Right cardiac atrium (tissue), 5 donors: ENCODE results near the gene EPHB4. TPM values are rescaled to one million over a fixed set of nuclear protein-coding genes. Genes with fewer than 3 reads are reported as not detected.
"Not testable (repeated sequence)": the region's sequence is repeated elsewhere in the genome, so short reads cannot be mapped to it uniquely, and the experiment has no call there.

Experiments used
- ATAC-seq, 2 donors: fragments of 200-7000 bp; cut with Tn5 transposase; one replicate each; pipeline versions ENCODE4 v1.8.0 to v1.9.1; 2020; ENCODE audit warnings: moderate library complexity in 2 of 2, mild to moderate bottlenecking in 1 of 2
- DNase-seq, 3 donors: peaks; one replicate each; pipeline ENCODE4 v3.0.0-alpha.2; 2020
- H3K27ac ChIP-seq: one replicate; pipeline ENCODE4 v1.5.1; 2013; ENCODE audit warnings: mild to moderate bottlenecking, low read length, control low read depth, moderate library complexity
- H3K27me3 ChIP-seq: one replicate; pipeline ENCODE4 v1.6.1; 2013; ENCODE audit not compliant: control insufficient read depth, insufficient read depth
- H3K4me1 ChIP-seq: one replicate; pipeline ENCODE4 v1.6.1; 2013; ENCODE audit warnings: low read length; ENCODE audit not compliant: control insufficient read depth, insufficient read depth
- H3K4me3 ChIP-seq: one replicate; pipeline ENCODE4 v1.5.1; 2013; ENCODE audit warnings: low read length, control low read depth
- H3K9me3 ChIP-seq: one replicate; pipeline ENCODE4 v1.6.1; 2013; ENCODE audit warnings: low read length; ENCODE audit not compliant: control insufficient read depth
- WGBS: extraction: QIAGEN DNeasy Blood & Tissue Kit; methylation state at CpG from one replicate; pipeline ENCODE4 v1.1.7; 2013; 5-methylcytosine and 5-hydroxymethylcytosine counted together
- intact Hi-C, 4 donors: fragments of 100-400 bp; cut with DNase I; formaldehyde crosslinking; loops; one replicate each; pipeline versions ENCODE4 v1.11.0 to v1.14.0; 2022 to 2023
- polyA plus RNA-seq: library from polyadenylated mRNA; stranded (reverse); fragments of 200-250 nt; gene quantifications from one replicate; pipeline ENCODE4 v1.2.3, GENCODE V29; 2013
- total RNA-seq, 4 donors: library from RNA; stranded (reverse); fragmentation: NEBNext Ultra II Directional; extraction: Animal tissue kit (Norgen Biotek cat#: 25700); gene quantifications; one replicate each; pipeline ENCODE4 v1.2.1, GENCODE V29; 2021
- donor health status: healthy with polysubstance abuse.
- donor health status: DM: no; HTN: yes; CAD: no.
- donor health status: DM: no; HTN: no; CAD: no.
- donor health status: DM: no; HTN: yes; CAD: no; lungs with severe emphysema.
- donor health status: DM: yes; HTN: yes; CAD: no.

Gene EPHB4
- total and polyA plus RNA-seq, 5 donors, result 14.4 to 51.4 (median 29.6) TPM

DNA sequence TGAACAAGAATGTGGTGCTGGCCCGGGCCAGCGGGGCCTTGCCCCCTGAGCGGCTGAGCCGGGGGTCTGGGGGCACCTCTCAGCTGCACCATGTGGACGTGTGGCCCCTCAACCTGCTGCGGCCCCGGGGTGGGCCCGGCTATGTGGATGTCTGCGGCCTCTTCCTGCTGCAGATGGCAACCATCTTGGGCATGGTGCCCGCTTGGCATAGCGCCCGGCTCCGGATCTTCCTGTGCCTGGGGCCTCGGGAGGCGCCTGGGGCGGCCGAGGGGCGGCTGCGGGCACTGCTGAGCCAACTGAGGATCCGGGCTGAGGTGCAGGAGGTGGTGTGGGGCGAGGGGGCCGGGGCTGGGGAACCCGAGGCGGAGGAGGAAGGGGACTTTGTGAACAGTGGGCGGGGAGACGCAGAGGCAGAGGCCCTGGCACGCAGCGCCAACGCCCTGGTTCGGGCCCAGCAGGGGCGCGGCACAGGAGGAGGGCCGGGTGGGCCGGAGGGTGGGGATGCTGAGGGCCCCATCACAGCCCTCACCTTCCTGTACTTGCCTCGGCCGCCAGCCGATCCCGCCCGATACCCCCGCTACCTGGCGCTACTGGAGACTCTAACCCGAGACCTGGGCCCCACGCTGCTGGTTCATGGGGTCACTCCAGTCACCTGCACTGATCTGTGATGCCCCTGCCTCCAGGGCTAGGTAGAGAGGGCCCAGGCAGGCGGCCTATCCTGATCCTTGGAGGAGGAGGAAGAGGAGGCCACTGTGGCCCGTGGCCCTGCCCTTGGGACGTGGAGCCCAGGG is 38.8 kb upstream of the EPHB4 start:
- H3K4me3 ChIP-seq, result peak overlapping the region; percentile 4
- H3K9me3 ChIP-seq, result no peaks in the 10 kb centered on the region
- peak overlapping the region; percentile 55 for H3K27ac ChIP-seq
- intact Hi-C loops, result no loop called here
- H3K27me3 ChIP-seq, result no peaks in the 10 kb centered on the region
- ATAC-seq (peak; percentile 35 to 50), DNase-seq (peak; percentile 77 to 95 (median 94))
- H3K4me1 ChIP-seq, result no peaks in the 10 kb centered on the region
- 53% methylated on average over 46 of the region's 46 CpGs for WGBS

DNA sequence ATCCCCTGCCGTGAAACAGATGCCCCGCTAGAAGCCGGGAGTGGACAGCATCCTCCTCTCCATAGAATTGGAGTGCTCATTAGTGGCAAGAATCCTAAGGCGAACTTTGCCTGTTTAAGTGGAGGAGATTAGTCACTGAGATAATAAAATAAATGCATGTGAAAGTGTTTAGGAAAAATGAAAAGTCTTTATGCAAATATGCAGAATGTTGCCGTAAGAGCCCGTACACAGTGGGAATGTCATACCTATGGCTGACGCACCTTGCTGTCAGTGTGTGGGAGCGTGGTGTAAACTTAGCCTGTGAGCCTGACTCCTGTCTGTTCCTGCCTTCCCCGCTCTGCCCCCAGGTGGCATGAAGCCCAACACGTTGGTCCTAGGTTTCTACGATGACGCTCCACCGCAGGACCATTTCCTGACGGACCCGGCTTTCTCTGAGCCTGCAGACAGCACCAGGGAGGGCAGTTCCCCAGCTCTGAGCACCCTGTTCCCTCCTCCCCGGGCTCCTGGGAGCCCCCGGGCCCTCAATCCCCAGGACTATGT is 38.1 kb upstream of the EPHB4 start:
- Histone ChIP-seq H3K4me3 (no peak overlapping the region), H3K27ac (no peak overlapping the region), H3K9me3 (no peaks in the 10 kb centered on the region), H3K4me1 (no peaks in the 10 kb centered on the region), H3K27me3 (no peaks in the 10 kb centered on the region)
- WGBS, result 76% methylated on average over 17 of the region's 17 CpGs
- intact Hi-C loops, result no loop called here
- DNase-seq, result no peak
- ATAC-seq, result no peak

DNA sequence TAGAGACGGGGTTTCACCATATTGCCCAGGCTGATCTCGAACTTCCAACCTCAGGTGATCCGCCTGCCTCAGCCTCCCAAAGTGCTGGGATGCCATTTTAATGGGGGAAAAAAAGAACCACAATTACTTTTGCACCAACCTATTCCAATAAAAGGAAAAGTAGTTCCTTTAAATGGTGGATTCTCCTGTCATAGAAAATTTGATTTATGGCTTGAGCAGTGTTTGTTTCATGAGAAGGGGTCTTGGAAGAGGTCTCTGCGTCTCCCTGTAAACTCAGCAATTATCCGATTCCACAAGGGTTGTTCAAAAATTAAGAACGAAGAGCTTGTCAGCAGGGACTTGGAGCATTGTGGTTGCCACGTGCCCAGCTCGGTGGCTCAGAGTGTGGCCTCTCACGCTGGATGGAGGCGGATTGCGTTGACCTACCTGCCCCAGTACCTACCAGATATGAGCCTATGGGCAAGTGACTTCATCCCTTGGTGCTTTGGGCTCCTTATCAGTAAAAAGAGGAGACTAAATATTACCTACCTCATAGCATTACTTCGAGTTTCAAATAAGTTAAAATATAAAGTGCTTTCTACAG is 37.0 kb upstream of the EPHB4 start:
- no peak for ATAC-seq
- intact Hi-C loops, result no loop called here
- H3K27ac ChIP-seq, result no peak overlapping the region
- 92% methylated on average over 12 of the region's 12 CpGs for WGBS
- H3K4me3 ChIP-seq, result no peak overlapping the region
- no peaks in the 10 kb centered on the region for H3K9me3 ChIP-seq
- DNase-seq, result peak in 1 of 3 donors; percentile 49
- no peaks in the 10 kb centered on the region for H3K4me1 ChIP-seq
- H3K27me3 ChIP-seq, result no peaks in the 10 kb centered on the region

DNA sequence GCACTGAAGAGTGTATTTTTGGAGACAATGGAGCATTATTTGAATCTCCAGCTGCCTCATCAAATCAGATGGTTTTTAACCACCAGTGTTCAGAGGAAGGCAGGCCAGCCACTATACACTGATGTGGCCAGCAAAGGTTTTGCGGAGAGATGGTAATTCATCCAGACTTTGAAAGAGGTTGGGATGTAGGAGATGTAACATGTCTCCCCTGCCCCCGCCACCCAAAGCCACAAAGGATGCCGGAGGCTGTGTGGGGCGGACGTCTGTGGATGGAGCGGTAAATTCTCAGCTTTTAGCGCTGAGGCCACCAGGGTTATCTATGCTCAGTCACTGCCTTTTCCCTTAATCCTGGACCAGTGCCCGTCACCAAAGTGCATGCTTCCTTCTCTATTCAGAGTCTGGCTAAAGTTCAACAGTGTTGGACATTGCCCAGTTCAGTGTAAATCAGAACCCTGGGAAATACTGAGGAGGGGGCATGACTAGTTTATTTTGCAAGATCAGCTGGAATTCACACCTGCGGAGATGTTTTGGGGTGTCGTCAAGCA is 36.2 kb upstream of the EPHB4 start:
- Histone ChIP-seq H3K27ac (no peak overlapping the region), H3K27me3 (no peaks in the 10 kb centered on the region), H3K9me3 (no peaks in the 10 kb centered on the region), H3K4me3 (no peak overlapping the region), H3K4me1 (no peaks in the 10 kb centered on the region)
- ATAC-seq (peak in 1 of 2 donors; percentile 42), DNase-seq (peak in 2 of 3 donors; percentile 62 to 68)
- intact Hi-C loops, result no loop called here
- 23% methylated on average over 10 of the region's 10 CpGs for WGBS

DNA sequence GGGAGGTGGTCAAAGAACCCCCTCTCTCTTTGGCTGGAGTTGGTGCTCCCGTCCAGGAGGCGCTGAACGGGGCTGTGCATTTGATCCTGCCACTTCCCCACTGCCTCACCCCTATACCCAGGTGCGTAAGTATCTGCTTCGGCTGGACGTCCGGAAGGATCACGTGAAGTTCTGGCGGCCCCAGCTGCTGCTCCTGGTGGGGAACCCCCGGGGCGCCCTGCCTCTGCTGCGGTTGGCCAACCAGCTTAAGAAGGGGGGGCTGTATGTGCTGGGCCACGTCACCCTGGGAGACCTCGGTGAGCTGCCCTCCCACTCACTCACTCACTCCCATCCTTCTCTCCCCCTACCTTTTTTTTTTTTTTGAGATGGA is 34.3 kb upstream of the EPHB4 start:
- no peak for ATAC-seq
- Histone ChIP-seq H3K9me3 (no peaks in the 10 kb centered on the region), H3K4me1 (no peaks in the 10 kb centered on the region), H3K27ac (no peak overlapping the region), H3K4me3 (no peak overlapping the region), H3K27me3 (no peaks in the 10 kb centered on the region)
- DNase-seq, result no peak
- intact Hi-C loops, result no loop called here
- WGBS, result 94% methylated on average over 14 of the region's 14 CpGs

DNA sequence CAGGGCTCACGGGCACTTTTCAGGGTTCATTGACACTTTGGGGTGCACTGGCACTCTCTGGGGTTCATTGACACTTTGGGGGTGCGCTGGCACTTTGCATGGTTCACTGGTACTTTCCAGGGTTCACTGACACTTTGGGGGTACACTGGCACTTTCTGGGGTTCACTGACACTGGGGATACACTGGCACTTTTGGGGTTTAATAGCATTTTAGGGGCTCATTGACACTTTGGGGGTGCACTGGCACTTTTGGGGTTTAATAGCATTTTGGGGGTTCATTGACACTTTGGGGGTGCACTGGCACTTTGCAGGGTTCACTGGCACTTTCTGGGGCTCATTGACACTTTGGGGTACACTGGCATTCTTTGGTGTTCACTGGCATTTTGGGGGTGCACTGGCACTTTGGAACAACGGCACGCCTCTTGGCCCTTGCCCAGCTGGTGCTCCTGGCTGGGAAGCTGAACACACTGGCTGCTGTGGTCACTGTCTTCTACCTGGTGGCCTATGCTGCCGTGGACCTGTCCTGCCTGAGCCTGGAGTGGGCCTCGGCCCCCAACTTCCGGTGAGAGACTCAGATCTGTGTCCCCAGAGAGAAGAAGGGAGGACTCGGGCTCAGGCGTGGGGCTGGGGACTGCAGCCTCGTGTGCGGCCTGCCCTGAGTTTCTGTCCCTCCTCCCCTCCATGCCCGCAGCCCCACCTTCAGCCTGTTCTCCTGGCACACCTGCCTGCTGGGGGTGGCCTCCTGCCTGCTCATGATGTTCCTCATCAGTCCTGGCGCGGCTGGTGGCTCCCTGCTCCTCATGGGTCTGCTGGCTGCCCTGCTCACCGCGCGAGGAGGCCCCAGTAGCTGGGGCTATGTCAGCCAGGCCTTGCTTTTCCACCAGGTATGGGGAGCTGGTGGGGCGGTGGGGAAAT is 33.6 kb upstream of the EPHB4 start:
- 94% methylated on average over 18 of the region's 18 CpGs for WGBS
- ATAC-seq (no peak), DNase-seq (peak in 1 of 3 donors; percentile 66)
- Histone ChIP-seq H3K27ac (no peak overlapping the region), H3K4me1 (no peaks in the 10 kb centered on the region), H3K27me3 (no peaks in the 10 kb centered on the region), H3K4me3 (no peak overlapping the region), H3K9me3 (no peaks in the 10 kb centered on the region)
- intact Hi-C loops, result no loop called here

DNA sequence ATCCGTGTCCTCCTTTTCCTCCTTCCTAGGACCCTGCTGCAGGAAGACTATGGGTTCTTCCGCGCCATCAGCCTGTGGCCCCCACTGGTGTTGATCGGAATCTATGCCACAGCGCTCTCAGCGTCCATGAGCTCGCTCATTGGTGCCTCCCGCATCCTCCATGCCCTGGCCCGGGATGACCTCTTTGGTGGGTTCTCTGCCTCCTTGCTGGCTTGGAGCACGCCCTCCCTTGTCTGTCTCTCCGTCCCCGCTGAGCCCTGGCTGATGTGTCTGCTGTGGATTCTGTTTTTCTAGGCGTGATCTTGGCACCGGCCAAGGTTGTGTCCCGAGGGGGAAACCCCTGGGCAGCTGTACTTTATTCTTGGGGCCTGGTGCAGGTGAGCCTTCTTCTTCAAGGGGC is 32.5 kb upstream of the EPHB4 start:
- DNase-seq, result no peak
- Histone ChIP-seq H3K27ac (no peak overlapping the region), H3K27me3 (no peaks in the 10 kb centered on the region), H3K4me3 (no peak overlapping the region), H3K4me1 (no peaks in the 10 kb centered on the region), H3K9me3 (no peaks in the 10 kb centered on the region)
- no peak for ATAC-seq
- whole genome bisulfite sequencing, result 81% methylated on average over 15 of the region's 15 CpGs
- intact Hi-C loops, result loop anchor here in 1 of 4 donors (10.0 kb wide), 1 partner anchor 165 kb away; the partner anchor contains the start of gene GIGYF1

DNA sequence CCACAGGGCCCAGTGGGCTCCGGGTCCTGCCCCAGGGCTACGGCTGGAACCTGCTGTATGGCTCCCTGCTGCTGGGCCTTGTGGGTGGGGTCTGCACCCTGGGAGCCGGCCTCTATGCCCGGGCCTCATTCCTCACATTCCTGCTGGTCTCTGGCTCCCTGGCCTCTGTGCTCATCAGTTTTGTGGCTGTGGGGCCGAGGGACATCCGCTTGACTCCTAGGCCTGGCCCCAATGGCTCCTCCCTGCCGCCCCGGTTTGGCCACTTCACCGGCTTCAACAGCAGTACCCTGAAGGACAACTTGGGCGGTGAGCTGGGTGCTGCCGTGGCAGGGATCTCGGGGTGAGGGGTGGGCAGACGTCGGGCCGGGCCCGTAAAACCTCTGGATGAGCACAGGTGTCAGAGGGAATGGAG is 29.6 kb upstream of the EPHB4 start:
- DNase-seq, result peak in 1 of 3 donors; percentile 43
- no peaks in the 10 kb centered on the region for H3K4me1 ChIP-seq
- no peak for ATAC-seq
- intact Hi-C loops, result loop anchor here in 1 of 4 donors (10.0 kb wide), 1 partner anchor 162 kb away; the partner anchor contains the start of gene GIGYF1
- H3K9me3 ChIP-seq, result no peaks in the 10 kb centered on the region
- WGBS, result 89% methylated on average over 16 of the region's 16 CpGs
- H3K27ac ChIP-seq, result no peak overlapping the region
- H3K27me3 ChIP-seq, result no peaks in the 10 kb centered on the region
- no peak overlapping the region for H3K4me3 ChIP-seq

DNA sequence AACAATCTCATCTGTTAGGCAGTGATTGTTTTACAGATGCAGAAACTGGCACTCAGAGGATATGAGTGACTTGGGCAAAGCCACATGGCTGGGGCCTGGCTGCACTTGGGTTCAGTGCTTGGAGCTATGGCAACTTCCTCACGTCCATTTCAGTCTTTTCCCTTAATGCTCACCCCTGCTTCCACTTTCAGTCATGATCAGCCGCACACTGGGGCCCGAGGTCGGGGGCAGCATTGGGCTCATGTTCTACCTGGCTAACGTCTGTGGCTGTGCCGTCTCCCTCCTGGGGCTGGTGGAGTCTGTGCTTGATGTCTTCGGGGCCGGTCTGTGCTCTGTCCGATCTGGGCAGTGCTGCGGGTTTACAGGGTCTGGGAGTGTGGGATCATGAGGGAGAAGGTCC is 28.2 kb upstream of the EPHB4 start:
- Histone ChIP-seq H3K9me3 (no peaks in the 10 kb centered on the region), H3K27me3 (no peaks in the 10 kb centered on the region), H3K27ac (no peak overlapping the region), H3K4me1 (no peaks in the 10 kb centered on the region), H3K4me3 (no peak overlapping the region)
- 92% methylated on average over 10 of the region's 10 CpGs for WGBS
- DNase-seq (no peak), ATAC-seq (no peak)
- intact Hi-C loops, result loop anchor here in 1 of 4 donors (10.0 kb wide), 1 partner anchor 161 kb away; the partner anchor contains the start of gene GIGYF1

DNA sequence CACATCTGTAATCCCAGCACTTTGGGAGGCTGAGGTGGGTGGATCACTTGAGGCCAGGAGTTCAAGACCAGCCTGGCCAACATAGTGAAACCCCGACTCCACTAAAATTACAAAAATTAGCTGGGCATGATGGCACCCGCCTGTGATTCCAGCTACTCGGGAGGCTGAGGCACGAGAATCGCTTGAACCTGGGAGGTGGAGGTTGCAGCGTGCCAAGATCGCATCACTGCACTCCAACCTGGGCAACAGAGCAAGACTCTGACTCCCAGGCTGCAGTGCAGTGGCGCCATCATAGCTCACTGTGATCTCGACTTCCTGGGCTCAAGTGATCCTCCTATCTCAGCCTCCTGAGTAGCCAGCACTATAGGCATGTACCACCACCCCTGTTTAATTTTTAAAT is 27.6 kb upstream of the EPHB4 start:
- ATAC-seq, H3K27me3 ChIP-seq, H3K4me3 ChIP-seq, H3K9me3 ChIP-seq, H3K4me1 ChIP-seq, H3K27ac ChIP-seq: not testable (repeated sequence)
- DNase-seq, result peak in 1 of 3 donors; percentile 39
- intact Hi-C loops, result loop anchor here in 3 of 4 donors (5.0 to 10.0 kb wide), 3 partner anchors 53 to 160 kb away; partner anchors contain the start of genes GIGYF1 (in 1 of the 3) and POP7 (in 1 of the 3)
- 94% methylated on average over 9 of the region's 9 CpGs for WGBS
